ENCODE results near the gene ARRDC5.
"Not testable (repeated sequence)": the region's sequence is repeated elsewhere in the genome, so short reads cannot be mapped to it uniquely, and the experiment has no call there.

ARRDC5 gene

DNA sequence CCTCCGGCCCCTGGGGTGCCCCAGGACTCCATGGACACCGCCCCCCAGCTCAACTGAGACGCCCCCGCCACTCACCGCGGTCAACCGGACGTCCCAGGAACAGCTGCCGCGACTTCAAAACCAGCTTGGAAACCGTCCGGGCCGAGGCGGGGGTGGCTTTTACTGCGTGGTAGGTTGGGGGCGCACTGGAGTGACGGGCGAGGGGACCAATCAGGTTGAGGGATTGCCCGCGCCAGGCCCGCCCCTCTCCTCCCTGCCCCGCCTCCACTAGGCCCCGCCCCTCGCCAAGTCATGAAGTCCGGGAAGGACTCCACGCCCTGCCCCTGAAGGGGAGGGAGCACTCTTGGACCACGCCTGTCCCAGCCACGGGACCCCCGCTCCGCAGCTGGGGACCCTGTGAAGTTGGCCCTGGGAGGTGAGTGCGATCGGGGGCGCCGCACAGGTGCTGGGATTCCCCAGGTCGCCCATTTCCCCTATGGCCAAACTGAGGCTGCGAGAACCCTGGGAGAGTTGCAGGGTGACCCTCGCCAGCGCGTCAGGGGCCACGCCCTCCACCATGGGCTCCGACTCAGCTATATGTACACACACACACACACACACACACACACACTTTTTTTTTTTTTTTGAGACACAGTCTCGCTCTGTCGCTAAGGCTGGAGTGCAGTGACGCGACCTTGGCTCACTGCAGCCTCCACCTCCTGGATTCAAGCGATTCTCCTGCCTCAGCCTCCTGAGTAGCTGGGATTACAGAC is 35.0 kb downstream of the ARRDC5 start, which contains the start of gene PLIN3:
Gene PLIN3 (minus strand): TSS at position 134 of the 752 bp plus-strand sequence. CDS start 6,273 bp downstream, outside the sequence.
- DNase-seq, result peak; percentile 97

DNA sequence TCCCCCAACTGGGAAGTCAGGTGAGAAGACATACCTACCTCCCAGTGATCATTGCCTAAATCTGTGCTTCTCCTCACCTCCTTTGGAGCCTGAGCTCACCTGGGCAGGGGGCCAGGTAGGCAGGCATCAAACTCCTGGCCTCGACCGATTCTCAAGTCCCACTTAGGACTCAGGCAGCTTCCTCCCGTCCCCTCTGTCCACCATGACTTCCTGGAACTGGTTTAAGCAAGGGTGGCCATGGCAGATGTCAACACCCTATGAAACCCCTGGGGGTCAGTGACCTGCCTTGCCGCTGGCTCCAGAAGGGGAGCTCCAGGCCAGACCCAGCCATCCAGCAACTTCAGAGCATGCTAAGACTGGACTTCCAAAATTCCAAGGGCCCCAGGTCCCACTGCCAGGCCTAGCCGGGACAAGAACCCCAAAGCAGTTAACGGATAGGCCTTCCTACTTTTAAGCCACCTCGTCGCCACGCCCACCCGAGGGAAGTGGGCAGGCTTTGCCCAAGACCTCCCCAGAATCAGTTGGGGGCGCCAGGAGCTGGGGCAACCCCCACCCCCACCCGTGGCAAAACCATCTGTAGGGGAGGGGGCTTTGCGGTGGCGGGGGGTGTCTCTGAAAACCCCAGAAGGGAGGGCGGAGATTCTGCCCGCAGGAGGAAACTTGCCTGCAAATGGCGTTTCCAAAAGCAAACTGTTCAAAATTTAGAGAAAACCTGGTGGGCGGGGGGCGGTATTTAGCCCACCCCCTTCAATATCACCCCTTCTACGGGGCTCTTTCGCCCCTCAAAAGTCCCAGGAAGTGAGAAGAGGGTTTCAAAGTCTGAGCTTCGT is 35.9 kb downstream of the ARRDC5 start:
- peak; percentile 49 for DNase-seq

DNA sequence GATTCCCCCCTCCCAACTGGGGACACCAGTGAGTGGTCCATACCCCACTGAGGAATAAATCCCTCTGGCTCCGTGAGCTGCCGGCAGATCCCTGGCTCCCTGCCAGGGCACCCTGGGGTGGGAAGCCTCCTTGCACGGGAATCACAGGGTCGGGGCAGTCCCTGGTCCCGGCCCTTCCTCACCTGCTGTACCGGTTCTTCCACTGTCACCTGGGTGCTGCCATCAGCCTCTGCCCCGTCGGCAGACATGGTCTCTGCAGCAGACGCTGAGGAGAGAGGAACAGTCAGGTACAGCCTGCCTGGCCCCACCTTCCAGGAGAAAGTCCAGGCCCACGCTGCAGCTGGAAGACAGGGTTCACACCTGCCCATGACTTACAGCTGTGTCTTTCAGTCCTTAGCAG is 41.5 kb downstream of the ARRDC5 start:
- no peak for DNase-seq

DNA sequence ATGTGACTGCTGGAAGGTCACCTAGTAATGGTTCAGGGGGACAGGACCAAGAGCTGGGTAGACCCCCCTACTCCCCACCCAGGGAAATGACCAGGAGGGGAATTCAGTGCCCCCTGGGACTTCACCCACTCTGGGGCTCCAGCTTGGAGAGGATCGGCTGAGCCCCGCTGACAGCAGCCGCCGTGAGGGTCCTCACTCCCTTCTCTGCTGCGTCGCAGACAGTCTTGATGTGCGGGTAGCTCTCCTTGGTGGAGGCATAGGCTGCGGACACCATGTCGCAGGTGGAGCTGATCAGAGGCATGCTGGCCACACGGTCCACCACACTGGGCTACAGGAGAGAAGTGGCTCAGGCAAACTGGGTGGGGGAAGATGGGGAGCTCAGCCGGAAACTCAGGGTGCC is 43.0 kb downstream of the ARRDC5 start:
- DNase-seq, result no peak

DNA sequence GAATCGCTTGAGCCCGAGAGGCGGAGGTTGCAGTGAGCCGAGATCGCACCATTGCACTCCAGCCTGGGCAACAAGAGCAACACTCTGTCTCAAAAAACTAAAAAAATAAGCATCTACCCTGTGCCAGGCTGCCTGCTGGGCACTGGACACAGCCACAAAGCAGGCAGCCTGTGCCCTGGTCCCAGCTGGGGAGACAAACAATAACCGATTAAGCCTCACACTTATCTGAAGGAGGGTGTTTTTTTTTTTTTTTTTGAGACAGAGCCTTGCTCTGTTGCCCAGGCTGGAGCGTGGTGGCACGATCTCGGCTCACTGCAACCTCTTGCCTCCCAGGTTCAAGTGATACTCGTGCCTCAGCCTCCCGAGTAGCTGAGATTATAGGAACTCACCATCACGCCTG is 46.2 kb downstream of the ARRDC5 start:
- DNase-seq, result not testable (repeated sequence)

DNA sequence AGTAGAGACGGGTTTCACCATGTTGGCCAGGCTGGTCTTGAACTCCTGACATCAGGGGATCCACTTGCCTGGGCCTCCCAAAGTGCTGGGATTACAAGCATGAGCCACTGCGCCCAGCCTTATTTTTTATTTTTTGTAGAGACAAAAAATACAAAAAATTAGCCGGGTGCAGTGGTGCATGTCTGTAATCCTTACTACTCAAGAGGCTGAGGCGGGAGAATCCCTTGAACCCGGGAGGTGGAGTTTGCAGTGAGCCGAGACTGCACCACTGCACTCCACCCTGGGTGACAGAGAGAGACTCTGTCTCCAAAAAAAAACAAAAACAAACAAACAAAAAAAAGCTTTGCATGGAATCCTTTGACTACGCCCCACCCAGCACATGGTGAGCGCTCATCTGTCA is 49.2 kb downstream of the ARRDC5 start:
- DNase-seq, result not testable (repeated sequence)

DNA sequence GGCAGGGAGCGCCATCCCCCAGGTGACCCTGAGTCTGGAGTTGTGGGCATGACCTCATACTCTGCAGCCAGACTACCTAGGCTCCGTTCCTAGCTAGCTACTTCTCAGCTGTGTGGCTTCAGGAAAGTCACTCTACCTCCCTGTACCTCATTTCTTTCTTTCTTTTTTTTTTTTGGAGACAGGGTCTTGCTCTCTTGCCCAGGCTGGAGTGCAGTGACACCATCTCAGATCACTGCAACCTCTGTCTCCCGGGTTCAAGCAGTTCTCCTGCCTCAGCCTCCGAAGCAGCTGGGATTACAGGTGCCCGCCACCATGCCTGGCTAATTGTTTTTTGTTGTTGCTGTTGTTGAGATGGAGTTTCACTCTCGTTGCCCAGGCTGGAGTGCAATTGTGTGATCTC is 50.2 kb downstream of the ARRDC5 start:
- no peak for DNase-seq

DNA sequence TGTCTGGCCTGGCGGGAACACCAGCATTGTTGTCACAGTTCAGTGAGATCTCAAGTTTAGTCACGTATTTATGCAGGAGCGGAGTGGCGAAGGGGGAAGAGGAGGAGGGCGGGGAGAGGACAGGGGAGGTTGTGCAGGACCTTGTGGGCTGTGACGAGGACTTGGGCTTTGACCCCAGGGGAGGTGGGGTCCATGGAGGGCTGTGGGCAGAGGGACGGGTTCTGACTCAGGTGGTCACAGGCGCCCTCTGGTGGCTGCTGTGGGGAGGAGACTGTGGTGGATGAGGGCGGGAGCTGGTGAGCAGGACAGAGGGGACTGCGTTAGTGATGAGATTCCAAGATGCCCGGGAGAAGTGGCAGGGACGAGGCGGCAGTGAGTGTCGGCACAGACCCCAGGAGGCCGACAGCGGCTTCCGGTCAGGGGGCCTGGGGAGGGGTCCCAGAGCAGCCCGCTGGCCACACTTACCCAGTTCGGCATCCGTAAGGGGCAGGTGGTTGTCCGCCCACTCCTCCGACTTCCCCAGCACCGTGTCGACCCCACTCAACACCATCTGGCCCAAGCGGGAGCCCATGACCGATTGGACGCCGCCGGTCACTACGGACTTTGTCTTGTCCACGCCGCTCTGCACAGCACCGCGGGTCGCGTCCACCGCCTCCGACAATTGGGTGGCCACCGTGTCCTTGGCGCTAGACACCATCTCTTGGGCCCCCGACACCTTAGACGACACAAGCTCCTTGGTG is 51.0 kb downstream of the ARRDC5 start:
- DNase-seq, result peak; percentile 77

DNA sequence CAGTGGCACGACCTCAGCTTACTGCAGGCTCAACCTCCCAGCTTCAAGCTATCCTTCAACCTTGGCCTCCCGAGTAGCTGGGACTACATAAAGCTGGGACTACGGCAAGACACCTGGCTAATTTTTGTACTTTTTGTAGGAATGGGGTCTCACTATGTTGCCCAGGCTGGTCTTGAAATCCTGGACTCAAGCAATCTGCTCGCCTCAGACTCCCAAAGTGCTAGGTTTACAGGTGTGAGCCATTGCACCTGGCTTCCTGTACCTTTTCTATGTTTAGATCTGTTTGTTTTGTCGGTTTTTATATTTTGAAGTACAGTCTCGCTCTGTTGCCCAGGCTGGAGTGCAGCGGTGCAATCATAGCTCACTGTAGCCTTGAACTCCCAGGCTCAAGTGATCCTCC is 53.7 kb downstream of the ARRDC5 start:
- no peak for DNase-seq

DNA sequence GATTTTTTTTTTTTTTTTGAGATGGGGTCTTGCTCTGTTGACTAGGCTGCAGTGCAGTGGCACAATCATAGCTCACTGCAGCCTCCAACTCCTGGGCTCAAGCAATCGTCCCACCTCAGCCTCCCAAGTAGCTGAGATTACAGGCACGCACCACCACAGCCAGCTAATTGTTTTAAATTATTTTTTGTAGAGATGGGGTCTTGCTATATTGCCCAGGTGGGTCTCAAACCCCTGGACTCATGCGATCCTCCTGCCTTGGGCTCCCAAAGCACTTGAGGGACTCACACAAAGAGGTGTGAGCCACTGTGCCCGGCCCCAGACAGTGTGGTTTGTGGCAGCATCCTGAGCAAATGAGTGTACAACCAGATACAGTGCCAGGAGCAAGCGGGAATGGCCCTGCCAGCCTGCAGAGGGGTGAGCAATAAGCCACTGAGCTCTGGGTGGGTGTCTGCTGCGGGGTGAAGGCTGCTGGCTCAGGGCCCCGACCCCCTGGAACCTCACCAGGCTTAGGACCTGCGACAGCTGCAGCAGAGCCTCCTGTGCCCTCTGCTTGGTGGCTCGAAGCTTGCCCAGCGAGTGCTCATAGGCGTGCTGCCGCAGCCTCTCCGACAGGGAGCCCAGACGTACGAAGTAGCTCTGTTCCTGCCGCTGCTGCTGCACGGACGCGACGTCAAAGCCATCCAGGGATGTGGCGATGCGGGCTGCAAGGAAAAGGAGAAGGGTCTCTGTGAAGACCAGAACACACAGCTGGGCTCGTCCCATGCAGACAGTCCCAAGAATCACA is 55.3 kb downstream of the ARRDC5 start:
- no peak for DNase-seq

DNA sequence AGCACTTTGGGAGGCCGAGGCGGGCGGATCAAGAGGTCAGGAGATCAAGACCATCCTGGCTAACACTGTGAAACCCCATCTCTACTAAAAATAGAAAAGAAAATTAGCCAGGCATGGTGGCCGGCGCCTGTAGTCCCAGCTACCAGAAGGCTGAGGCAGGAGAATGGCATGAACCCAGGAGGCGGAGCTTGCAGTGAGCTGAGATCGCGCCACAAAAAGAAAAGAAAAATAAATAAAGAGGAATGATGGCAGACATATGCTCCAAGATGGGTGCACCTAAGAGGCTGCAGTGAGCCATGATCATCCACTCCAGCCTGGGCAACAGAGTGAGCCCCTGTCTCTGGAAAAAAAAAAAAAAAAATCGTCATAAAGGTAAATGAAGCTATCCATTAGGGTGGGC is 56.7 kb downstream of the ARRDC5 start:
- DNase-seq, result not testable (repeated sequence)

DNA sequence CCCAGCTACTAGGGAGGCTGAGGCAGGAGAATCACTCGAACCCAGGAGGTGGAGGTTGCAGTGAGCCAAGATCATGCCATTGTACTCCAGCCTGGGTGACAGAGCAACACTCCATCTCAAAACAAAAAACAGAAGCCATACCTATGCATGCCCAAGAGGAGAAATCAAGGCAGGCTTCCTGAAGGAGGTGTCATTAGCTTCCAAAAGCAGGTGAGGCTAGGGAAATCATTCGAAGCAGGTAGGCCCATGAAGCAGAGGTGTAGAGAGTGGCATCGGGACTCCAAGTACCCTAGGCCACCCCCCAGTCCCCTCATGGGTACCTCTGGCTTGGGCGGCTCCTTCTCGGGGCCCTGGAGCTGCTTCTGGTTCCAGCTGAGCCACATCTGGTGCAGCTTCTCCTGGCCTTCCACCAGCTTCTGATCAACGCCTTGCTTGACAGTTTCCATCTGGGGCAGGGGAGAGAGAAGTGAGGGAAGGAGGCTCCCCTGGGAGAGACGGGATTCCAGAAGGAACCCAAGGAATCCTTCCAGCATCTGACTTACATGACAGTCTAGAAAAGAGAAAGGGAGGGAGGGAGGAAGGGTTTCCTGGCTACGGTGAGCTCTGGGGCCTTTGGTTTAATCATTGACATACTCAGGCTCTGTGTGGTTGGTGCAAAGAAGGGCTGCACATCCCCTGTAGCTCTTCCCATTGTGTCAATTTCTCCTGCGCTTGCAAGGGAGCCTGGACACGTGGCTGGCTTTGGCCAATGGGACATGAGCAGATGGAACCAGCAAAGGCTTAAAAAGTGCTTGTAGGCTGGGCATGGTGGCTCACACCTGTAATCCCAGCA is 58.1 kb downstream of the ARRDC5 start:
- DNase-seq, result no peak

DNA sequence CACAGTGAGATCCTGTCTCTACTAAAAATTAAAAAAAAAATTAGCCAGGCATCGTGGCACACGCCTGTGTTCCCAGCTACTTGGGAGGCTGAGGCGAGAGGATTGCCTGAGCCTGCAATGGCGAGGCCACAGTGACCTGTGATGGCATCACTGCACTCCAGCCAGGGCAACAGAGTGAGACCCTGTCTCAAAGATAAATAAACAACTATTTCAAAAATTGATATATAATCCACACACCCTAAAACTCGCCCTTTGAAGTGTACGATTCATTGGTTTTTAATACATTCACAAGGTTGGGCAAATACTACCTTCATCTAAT is 59.1 kb downstream of the ARRDC5 start:
- DNase-seq, result no peak
